Astrocyte of the cerebellum (primary cell): ENCODE data around the gene SLC39A10.

Experiments
- DNase-seq: peaks from one replicate; pipeline ENCODE4 v3.0.0-alpha.2; 2011; ENCODE audit warnings: low read depth
- H3K4me3 ChIP-seq: 2 replicates; pipeline ENCODE4 v1.5.1; 2011; ENCODE audit warnings: mild to moderate bottlenecking, low read depth, low read length, moderate library complexity
- in situ Hi-C: cut with HindIII; loops from 2 replicates; pipeline ENCODE4 v1.10.0; 2017; ENCODE audit warnings: low sequenced_read_pairs
- TF ChIP-seq, protein P1 (sequence below): IDR thresholded peaks from 2 replicates; pipeline ENCODE4 v1.5.1; 2012; ENCODE audit warnings: low read length, low read depth, moderate library complexity, mild to moderate bottlenecking; ENCODE audit errors: missing control alignments

The SLC39A10 gene

DNA sequence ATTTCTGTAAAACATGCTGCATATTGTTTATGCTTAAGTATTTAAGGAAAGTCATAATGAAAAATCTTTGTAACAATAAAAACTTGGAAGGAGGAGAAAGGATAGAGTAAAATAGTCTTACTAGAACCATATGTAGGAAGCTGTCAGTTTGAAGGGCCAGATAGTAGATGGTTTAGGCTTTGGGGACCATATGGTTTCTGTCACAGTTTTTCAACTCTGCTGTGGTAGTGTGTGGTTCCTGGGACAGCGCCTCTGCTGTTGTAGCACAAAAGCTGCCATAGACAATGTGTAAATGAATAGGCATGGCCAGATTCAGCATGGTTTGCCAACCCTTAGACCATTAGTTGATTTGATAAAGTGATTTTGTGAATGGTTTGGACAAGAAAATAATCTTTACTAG lies 75.5 kb downstream of the SLC39A10 start:
- in situ Hi-C loops = no loop called here
- TF ChIP-seq, protein P1, sequence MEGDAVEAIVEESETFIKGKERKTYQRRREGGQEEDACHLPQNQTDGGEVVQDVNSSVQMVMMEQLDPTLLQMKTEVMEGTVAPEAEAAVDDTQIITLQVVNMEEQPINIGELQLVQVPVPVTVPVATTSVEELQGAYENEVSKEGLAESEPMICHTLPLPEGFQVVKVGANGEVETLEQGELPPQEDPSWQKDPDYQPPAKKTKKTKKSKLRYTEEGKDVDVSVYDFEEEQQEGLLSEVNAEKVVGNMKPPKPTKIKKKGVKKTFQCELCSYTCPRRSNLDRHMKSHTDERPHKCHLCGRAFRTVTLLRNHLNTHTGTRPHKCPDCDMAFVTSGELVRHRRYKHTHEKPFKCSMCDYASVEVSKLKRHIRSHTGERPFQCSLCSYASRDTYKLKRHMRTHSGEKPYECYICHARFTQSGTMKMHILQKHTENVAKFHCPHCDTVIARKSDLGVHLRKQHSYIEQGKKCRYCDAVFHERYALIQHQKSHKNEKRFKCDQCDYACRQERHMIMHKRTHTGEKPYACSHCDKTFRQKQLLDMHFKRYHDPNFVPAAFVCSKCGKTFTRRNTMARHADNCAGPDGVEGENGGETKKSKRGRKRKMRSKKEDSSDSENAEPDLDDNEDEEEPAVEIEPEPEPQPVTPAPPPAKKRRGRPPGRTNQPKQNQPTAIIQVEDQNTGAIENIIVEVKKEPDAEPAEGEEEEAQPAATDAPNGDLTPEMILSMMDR = no peak
- no peak overlapping the region for H3K4me3 ChIP-seq
- no peak for DNase-seq

DNA sequence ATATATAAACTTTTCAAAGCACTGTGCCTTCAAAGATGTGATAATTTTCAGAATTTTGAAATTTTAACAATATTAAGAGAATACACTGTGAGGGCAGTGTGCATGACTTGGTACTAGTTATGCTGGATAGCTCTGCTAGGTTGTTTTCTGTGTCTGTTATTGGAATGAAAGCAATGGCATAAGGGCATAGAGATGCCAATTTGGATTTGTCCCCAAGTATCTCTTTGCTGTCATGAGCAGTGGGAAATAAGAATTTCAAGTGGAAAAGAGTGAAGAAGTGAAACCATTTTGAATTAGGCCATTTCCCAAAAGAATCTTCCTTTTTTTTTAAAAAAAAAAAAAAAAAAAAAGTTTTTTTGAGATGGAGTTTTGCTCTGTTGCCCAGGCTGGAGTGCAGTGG lies 76.8 kb downstream of the SLC39A10 start:
- in situ Hi-C loops = no loop called here
- no peak for DNase-seq
- no peak overlapping the region for H3K4me3 ChIP-seq
- TF ChIP-seq, protein P1 = no peak

DNA sequence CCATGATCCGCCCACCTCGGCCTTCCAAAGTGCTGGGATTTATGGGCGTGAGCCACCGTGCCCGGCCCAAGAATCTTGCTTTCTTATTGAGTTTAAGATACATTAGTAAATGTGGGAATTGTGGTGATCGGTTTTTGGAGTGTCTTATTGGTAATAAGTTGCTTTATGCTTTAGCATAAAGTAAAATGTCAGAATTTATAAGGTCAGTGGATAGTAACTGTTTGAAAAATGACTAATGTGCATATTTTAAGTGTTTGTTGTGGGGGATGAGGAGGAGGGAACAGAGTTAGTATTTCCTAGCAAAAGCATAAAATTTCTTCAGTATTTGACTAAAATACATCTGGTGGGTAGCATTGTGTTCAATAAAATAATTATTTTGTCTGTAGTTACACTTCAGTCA lies 77.4 kb downstream of the SLC39A10 start:
- in situ Hi-C loops = no loop called here
- TF ChIP-seq, protein P1 = no peak
- DNase-seq = no peak
- H3K4me3 ChIP-seq = no peak overlapping the region

DNA sequence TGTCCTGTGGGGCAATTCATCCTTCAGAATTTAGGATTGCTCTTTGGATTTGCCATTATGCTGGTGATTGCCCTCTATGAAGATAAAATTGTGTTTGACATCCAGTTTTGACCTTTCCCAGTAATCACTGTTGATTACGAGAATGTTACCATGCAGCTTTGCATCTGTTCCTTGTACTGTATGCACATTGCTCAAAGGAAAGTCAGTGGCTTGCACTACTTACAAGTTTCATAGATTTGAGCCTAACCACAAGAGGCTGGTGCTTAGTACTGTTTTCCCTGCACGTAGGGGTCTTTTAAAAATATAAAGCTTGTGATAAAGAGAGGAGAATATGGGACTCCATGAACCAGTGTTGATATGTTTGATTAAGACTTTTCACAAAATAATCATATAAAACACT lies 77.9 kb downstream of the SLC39A10 start:
- no peak for DNase-seq
- TF ChIP-seq, protein P1 = no peak
- in situ Hi-C loops = no loop called here
- H3K4me3 ChIP-seq = no peak overlapping the region

DNA sequence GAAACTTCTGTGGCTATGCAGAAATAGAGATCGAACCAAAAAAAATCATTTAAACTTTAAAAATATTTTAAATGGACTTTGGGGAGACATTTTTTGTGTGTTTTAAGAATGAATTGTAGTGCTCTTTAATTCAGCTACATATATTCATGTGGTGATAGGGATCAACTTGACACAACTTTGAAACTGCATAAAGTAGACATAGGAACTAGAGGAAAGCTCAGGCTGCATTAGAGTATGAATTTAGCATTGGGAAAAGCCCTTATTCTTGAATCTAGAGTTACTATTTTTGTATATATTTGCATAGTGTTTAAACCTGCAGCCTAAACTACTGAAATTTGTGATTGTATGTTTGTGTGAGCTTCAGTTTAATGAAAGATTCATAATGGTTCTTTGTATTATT lies 78.3 kb downstream of the SLC39A10 start:
- in situ Hi-C loops = no loop called here
- H3K4me3 ChIP-seq = no peak overlapping the region
- TF ChIP-seq, protein P1 = no peak
- DNase-seq = no peak

DNA sequence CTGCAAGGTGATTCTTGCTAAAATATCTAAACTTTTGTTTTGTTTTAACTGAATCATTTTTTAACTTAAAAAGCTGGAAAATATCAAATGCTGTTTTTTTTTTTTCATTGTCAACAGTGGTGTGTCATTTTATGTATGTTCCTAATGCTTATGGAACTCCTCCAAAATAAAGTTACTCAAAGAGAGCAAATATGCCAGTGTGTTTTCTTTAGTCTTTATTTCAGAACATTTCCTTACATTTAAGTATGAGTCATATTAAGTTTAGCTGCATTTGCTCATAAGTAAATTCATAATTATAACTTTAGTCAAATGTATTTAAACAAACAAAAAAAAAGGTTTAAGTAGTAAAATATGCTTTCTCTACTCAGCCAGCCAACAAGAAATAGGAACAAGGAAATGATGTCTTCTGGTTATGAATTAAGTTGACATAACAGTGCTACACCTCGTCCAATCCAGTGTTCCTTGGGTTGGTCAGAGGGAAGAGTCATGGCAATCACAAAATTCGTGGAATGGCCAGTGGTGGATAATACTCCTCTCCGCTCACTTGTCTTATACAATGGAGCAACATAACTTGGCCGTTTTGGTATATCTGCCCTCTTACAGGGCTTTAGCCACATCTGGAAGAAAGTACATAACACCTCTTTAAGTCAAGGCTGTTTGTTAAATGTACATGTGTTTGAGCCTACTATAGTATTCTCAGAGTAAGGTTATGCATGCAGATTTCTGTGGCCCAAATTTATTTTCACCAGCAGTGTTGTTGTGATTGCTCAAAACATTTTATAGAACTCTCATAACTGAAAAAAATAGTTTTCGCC lies 80.7 kb downstream of the SLC39A10 start:
- no peak overlapping the region for H3K4me3 ChIP-seq
- DNase-seq = no peak
- TF ChIP-seq, protein P1 = no peak
- in situ Hi-C loops = no loop called here
